ENCODE results near the gene UCN2. TPM values are rescaled to one million over a fixed set of nuclear protein-coding genes. Genes with fewer than 3 reads are reported as not detected.

UCN2 gene
- total and polyA plus RNA-seq, 2 donors (not counting 3 experiments of a cell fraction or from before 2014, with no cell fraction given): 0.11 TPM; not detected in 1

DNA sequence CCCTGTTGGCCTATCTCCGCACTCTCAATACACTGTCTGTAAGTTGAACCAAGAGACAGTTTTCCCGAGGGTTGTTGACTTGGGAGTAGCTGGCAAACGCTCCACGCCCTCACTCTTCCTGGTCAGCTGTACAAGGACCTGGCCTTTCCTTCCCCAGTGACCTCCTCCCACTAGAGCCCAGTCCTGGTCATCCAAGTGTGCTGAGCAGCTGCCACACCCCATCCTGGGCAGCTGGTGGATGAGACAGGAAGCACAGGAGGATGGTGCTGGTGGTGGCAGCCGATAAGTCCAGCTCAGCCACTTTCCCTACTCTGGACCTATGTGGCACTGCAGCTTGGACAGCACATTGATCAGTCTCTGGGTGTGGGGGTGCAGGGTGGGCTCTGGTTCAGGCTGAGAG, 26.8 kb downstream of the UCN2 start:
- no peaks in the 10 kb centered on the region for H3K79me2 ChIP-seq (ENCODE audit: control insufficient read depth, insufficient read depth, low read length)
- no TSS peak for BruUV-seq (replicated peaks)
- no peak overlapping the region for H3K9ac ChIP-seq (replicated peaks; ENCODE audit: extremely low read depth, insufficient read depth, low read length)
- H4K20me1 ChIP-seq (replicated peaks; ENCODE audit: control insufficient read depth, extremely low read depth, insufficient read depth, low read length): no peaks in the 10 kb centered on the region
- no peak overlapping the region for H2AFZ ChIP-seq (ENCODE audit: low read depth, low read length)
- no peak for FAIRE-seq
- H3K4me2 ChIP-seq (ENCODE audit: insufficient read depth, low read length): no peak overlapping the region
- POLR2A ChIA-PET: no interaction called here
- no peaks in the 10 kb centered on the region for H3K36me3 ChIP-seq (ENCODE audit: control insufficient read depth in 2 of 2, extremely low read depth in 1 of 2, insufficient read depth in 2 of 2, low read length in 2 of 2)
- no peak overlapping the region for H3K27ac ChIP-seq (ENCODE audit: insufficient read depth, low read depth, low read length)
- DNase-seq (ENCODE audit: low read depth, low spot score): no peak
- no peaks in the 10 kb centered on the region for H3K4me1 ChIP-seq (ENCODE audit: control insufficient read depth, extremely low read depth, insufficient read depth, low read length)
- H3K9me1 ChIP-seq (replicated peaks; ENCODE audit: control insufficient read depth, extremely low read depth, insufficient read depth, low read length): no peaks in the 10 kb centered on the region
- CTCF ChIA-PET: interaction anchor here (0.8 to 1.4 kb wide), 3 partner anchors 12 to 136 kb away, joined by 3 to 4 read pairs (median 3); partner anchors contain the start of gene SLC26A6
- H3K4me3 ChIP-seq (replicated peaks in 1 of 3; ENCODE audit: insufficient read depth in 1 of 3, low read depth in 1 of 3, low read length in 3 of 3): no peak overlapping the region
- intact Hi-C loops (cut with micrococcal nuclease) (no loop called here), dilution Hi-C loops (cut with MboI; ENCODE audit: extremely low pct_ligation_motif_present, low sequenced_read_pairs) (no loop called here)
- no peaks in the 10 kb centered on the region for H3K27me3 ChIP-seq (ENCODE audit: control insufficient read depth in 2 of 2, insufficient read depth in 2 of 2, low read length in 2 of 2)
- H3K9me3 ChIP-seq (replicated peaks; ENCODE audit: control insufficient read depth, insufficient read depth, low read length): no peaks in the 10 kb centered on the region
- TF ChIP-seq POLR2AphosphoS5 (IDR thresholded peaks at IDR 0.05; ENCODE audit: insufficient read depth, low read depth, low read length): no peak
- no peak for TF ChIP-seq FOS (IDR thresholded peaks at IDR 0.05; ENCODE audit: borderline replicate concordance, insufficient read depth, low read length)
- TF ChIP-seq, protein P1, sequence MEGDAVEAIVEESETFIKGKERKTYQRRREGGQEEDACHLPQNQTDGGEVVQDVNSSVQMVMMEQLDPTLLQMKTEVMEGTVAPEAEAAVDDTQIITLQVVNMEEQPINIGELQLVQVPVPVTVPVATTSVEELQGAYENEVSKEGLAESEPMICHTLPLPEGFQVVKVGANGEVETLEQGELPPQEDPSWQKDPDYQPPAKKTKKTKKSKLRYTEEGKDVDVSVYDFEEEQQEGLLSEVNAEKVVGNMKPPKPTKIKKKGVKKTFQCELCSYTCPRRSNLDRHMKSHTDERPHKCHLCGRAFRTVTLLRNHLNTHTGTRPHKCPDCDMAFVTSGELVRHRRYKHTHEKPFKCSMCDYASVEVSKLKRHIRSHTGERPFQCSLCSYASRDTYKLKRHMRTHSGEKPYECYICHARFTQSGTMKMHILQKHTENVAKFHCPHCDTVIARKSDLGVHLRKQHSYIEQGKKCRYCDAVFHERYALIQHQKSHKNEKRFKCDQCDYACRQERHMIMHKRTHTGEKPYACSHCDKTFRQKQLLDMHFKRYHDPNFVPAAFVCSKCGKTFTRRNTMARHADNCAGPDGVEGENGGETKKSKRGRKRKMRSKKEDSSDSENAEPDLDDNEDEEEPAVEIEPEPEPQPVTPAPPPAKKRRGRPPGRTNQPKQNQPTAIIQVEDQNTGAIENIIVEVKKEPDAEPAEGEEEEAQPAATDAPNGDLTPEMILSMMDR (IDR thresholded peaks at IDR 0.05; ENCODE audit: extremely low read depth in 1 of 2, insufficient read depth in 1 of 2, low read depth in 1 of 2, low read length in 2 of 2): no peak
- no peak for TF ChIP-seq EZH2 (IDR thresholded peaks at IDR 0.05; ENCODE audit: borderline replicate concordance, low read depth, low read length, severe bottlenecking)
- TF ChIP-seq JUN (IDR thresholded peaks at IDR 0.05; ENCODE audit: borderline replicate concordance, insufficient read depth, insufficient read length, low read depth): no peak
- TF ChIP-seq POLR2A (IDR thresholded peaks at IDR 0.05; ENCODE audit: low read depth, low read length): no peak
- no peak for TF ChIP-seq MAX (IDR thresholded peaks at IDR 0.05; ENCODE audit: insufficient read depth, insufficient read length)
- no peak for TF ChIP-seq MYC (IDR thresholded peaks at IDR 0.05; ENCODE audit: low read depth, low read length)
- no peak for TF ChIP-seq GATA2 (IDR thresholded peaks at IDR 0.05; ENCODE audit: insufficient read depth, insufficient read length, low read depth, low read length)
